Duodenal mucosa (tissue), 2 donors: ENCODE results near the gene LAD1.

ENCODE experiments used
- H3K27ac ChIP-seq: one replicate; pipeline ENCODE4 v1.7.0; 2013; ENCODE audit warnings: low read depth, low read length
- H3K27me3 ChIP-seq, 2 donors: one replicate each; pipeline ENCODE4 v1.7.0; 2013; ENCODE audit warnings: low read length in 2 of 2, control low read depth in 1 of 2; ENCODE audit not compliant: insufficient read depth in 2 of 2, control insufficient read depth in 1 of 2
- H3K36me3 ChIP-seq, 2 donors: one replicate each; pipeline ENCODE4 v1.7.0; 2013; ENCODE audit warnings: low read length in 2 of 2, control low read depth in 1 of 2; ENCODE audit not compliant: insufficient read depth in 2 of 2, control insufficient read depth in 1 of 2
- H3K4me1 ChIP-seq, 2 donors: one replicate each; pipeline ENCODE4 v1.7.0; 2013; ENCODE audit warnings: low read length in 2 of 2, control low read depth in 1 of 2; ENCODE audit not compliant: insufficient read depth in 2 of 2, control insufficient read depth in 1 of 2
- H3K4me3 ChIP-seq, 2 donors: one replicate each; pipeline ENCODE4 v1.7.0; 2013; ENCODE audit warnings: low read length in 2 of 2, low read depth in 1 of 2
- H3K9ac ChIP-seq, 2 donors: one replicate each; pipeline ENCODE4 v1.7.0; 2013; ENCODE audit warnings: low read length in 2 of 2, low read depth in 1 of 2
- H3K9me3 ChIP-seq, 2 donors: one replicate each; pipeline ENCODE4 v1.7.0; 2013; ENCODE audit warnings: low read length in 2 of 2, control low read depth in 1 of 2; ENCODE audit not compliant: control insufficient read depth in 1 of 2

Gene LAD1

DNA sequence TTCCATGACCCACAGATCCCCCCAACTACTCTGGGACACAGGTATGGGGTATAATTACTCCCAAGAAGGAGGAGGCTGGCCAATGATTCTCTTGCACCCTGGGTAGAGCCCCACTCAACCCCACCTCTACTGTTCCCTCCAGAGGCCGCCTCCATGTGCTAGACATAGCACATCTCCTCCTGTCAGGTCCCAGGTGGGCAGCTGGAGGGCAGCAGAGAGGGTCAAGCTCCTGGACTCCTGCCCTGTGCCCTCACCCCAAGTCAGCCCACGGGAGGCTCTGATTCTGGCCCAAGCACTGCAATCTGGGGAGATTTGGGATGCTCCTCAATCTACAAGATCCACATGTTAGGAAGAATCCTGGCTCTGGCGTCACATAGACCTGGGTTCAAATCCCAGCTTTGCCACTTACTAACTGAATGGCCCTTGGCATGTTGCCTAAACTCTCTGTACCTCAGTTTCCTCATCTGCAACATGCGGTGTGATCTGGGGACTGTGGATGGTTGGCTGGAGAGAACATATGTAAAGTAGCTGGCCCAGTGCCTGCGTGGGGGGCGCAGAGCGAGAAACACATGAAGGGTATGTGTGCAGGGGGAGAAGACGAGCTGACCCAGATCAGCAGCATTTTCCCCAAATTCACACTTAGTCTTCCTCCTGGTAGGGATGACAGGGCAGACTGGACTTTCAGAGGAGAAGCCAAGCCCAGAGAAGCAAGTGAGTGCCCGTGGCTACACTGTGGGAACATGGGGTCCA is 44.8 kb downstream of the LAD1 start:
- no peaks in the 10 kb centered on the region for H3K36me3 ChIP-seq
- no peaks in the 10 kb centered on the region for H3K9me3 ChIP-seq
- peaks cover 2 to 8% of the 10 kb centered on the region in 2 donors for H3K27me3 ChIP-seq
- H3K4me3 ChIP-seq, result no peak overlapping the region
- H3K9ac ChIP-seq, result no peak overlapping the region
- H3K4me1 ChIP-seq, result no peaks in the 10 kb centered on the region
- no peak overlapping the region for H3K27ac ChIP-seq

GRCh38 chr1:201353186-201353940 is 45.8 kb downstream of the LAD1 start:
- H3K27ac ChIP-seq, result no peak overlapping the region
- no peaks in the 10 kb centered on the region for H3K36me3 ChIP-seq
- H3K27me3 ChIP-seq, result peaks cover 4 to 8% of the 10 kb centered on the region in 2 donors
- no peak overlapping the region for H3K9ac ChIP-seq
- H3K4me3 ChIP-seq, result no peak overlapping the region
- H3K4me1 ChIP-seq, result no peaks in the 10 kb centered on the region
- H3K9me3 ChIP-seq, result no peaks in the 10 kb centered on the region

GRCh38 chr1:201351617-201352016 is 47.5 kb downstream of the LAD1 start:
- H3K9ac ChIP-seq, result no peak overlapping the region
- H3K27ac ChIP-seq, result no peak overlapping the region
- no peaks in the 10 kb centered on the region for H3K4me1 ChIP-seq
- H3K27me3 ChIP-seq, result peaks cover 4 to 15% of the 10 kb centered on the region in 2 donors
- no peaks in the 10 kb centered on the region for H3K36me3 ChIP-seq
- H3K4me3 ChIP-seq, result no peak overlapping the region
- H3K9me3 ChIP-seq, result no peaks in the 10 kb centered on the region

- Histone ChIP-seq H3K36me3 (no peaks in the 10 kb centered on the region), H3K4me3 (no peak overlapping the region), H3K27ac (no peak overlapping the region), H3K9me3 (no peaks in the 10 kb centered on the region), H3K27me3 (peaks cover 4 to 15% of the 10 kb centered on the region in 2 donors), H3K9ac (no peak overlapping the region), H3K4me1 (no peaks in the 10 kb centered on the region)
These were observed 48.2 kb downstream of the LAD1 start for GRCh38 chr1:201350884-201351283.

DNA sequence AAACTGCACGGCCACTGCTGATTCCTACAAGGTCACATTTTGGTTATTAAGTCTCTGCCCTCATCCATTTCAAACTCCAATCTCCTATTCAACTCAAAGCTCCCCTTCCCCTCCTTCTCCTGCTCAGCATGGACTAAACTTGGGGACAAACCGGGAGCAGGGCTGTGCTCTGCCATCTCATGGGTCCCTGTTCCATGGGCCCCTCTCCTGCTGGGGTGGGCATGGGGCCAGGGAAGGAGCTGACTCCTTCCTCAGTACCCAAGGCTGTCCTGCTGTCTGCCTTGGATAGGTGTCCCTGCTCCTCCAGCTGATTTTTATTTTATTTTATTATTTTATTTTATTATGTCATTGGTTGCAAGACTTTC is 48.8 kb downstream of the LAD1 start:
- Histone ChIP-seq H3K4me3 (no peak overlapping the region), H3K36me3 (no peaks in the 10 kb centered on the region), H3K9me3 (no peaks in the 10 kb centered on the region), H3K27me3 (peaks cover 4 to 15% of the 10 kb centered on the region in 2 donors), H3K4me1 (no peaks in the 10 kb centered on the region), H3K9ac (no peak overlapping the region), H3K27ac (no peak overlapping the region)

DNA sequence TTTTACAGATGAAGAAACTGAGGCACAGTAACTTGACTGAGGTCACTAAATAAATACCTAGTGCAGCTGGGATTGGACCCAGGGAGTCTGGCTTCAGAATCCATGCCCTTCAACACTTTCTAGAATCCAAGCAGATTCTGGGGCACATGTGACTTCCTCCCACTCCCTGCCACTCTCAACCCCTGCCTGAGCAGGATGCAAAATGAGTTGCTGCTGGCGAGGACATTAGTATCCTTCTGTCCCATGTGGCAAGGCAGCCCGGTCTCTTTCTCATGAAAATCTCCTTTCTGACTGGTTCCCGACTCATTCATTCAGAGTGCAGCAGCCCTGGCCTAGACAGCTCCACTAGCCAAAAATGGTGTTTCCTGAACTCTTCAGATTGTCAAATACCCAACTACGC is 50.0 kb downstream of the LAD1 start:
- H3K4me3 ChIP-seq, result no peak overlapping the region
- no peaks in the 10 kb centered on the region for H3K36me3 ChIP-seq
- no peak overlapping the region for H3K9ac ChIP-seq
- peaks cover 4 to 15% of the 10 kb centered on the region in 2 donors for H3K27me3 ChIP-seq
- H3K9me3 ChIP-seq, result no peaks in the 10 kb centered on the region
- H3K27ac ChIP-seq, result no peak overlapping the region
- no peaks in the 10 kb centered on the region for H3K4me1 ChIP-seq

GRCh38 chr1:201348211-201348566 is 50.9 kb downstream of the LAD1 start:
- Histone ChIP-seq H3K27me3 (peaks cover 4 to 11% of the 10 kb centered on the region in 2 donors), H3K9me3 (no peaks in the 10 kb centered on the region), H3K4me1 (no peaks in the 10 kb centered on the region), H3K36me3 (no peaks in the 10 kb centered on the region), H3K4me3 (no peak overlapping the region), H3K27ac (no peak overlapping the region), H3K9ac (no peak overlapping the region)

- Histone ChIP-seq H3K27me3 (peaks cover 7 to 9% of the 10 kb centered on the region in 2 donors), H3K9me3 (no peaks in the 10 kb centered on the region), H3K27ac (no peak overlapping the region), H3K36me3 (no peaks in the 10 kb centered on the region), H3K4me1 (no peaks in the 10 kb centered on the region), H3K4me3 (no peak overlapping the region), H3K9ac (no peak overlapping the region)
These were observed 51.5 kb downstream of the LAD1 start for GRCh38 chr1:201347498-201348210.

- Histone ChIP-seq H3K9me3 (no peaks in the 10 kb centered on the region), H3K27ac (no peak overlapping the region), H3K9ac (no peak overlapping the region), H3K27me3 (peaks cover 7 to 9% of the 10 kb centered on the region in 2 donors), H3K36me3 (no peaks in the 10 kb centered on the region), H3K4me3 (no peak overlapping the region), H3K4me1 (no peaks in the 10 kb centered on the region)
These were observed 52.1 kb downstream of the LAD1 start for GRCh38 chr1:201346987-201347386.

- Histone ChIP-seq H3K9me3 (no peaks in the 10 kb centered on the region), H3K4me1 (no peaks in the 10 kb centered on the region), H3K4me3 (no peak overlapping the region), H3K27me3 (peaks cover 7 to 9% of the 10 kb centered on the region in 2 donors), H3K36me3 (no peaks in the 10 kb centered on the region), H3K27ac (no peak overlapping the region), H3K9ac (no peak overlapping the region)
These were observed 52.7 kb downstream of the LAD1 start for GRCh38 chr1:201346337-201346939.
